Putamen (tissue), 1 donor: ENCODE data around the gene BBOF1.
A peak's percentile ranks its signal among the peaks of the same experiment; 100 is the strongest.

ENCODE experiments used
- DNase-seq: peaks from one replicate; pipeline ENCODE4 v3.0.0-alpha.2; 2016; ENCODE audit warnings: low spot score

The BBOF1 gene

GRCh38 chr14:74089251-74090020 is 70.3 kb downstream of the BBOF1 start:
- DNase-seq = no peak

GRCh38 chr14:74105381-74105780 is 86.2 kb downstream of the BBOF1 start:
- no peak for DNase-seq

GRCh38 chr14:74109369-74109768 is 90.2 kb downstream of the BBOF1 start:
- no peak for DNase-seq

- peak; percentile 49 for DNase-seq
Measured at GRCh38 chr14:74111395-74112216, 92.5 kb downstream of the BBOF1 start.
